H1 (cell line): ENCODE data around the gene WDFY4.

Experiments
- CEBPB ChIP-seq: IDR thresholded peaks from 2 replicates; pipeline ENCODE4 v1.6.1; 2012; ENCODE audit warnings: low read depth, low read length
- EZH2 ChIP-seq: fragments of 200-600 bp; sonication (generic); IDR thresholded peaks from 2 replicates; pipeline ENCODE4 v1.7.1; 2012; ENCODE audit warnings: low read depth, mild to moderate bottlenecking, moderate library complexity, low read length, inconsistent platforms; ENCODE audit not compliant: severe bottlenecking
- TF ChIP-seq, protein P1 (sequence below), 3 experiments: IDR thresholded peaks; 1 replicate in 2 of 3; 2 replicates in 1 of 3; pipeline versions ENCODE4 v1.5.1 to v1.6.1; 2011; ENCODE audit warnings: low read length in 3 of 3, mild to moderate bottlenecking in 3 of 3, inconsistent platforms in 2 of 3, low read depth in 1 of 3, moderate library complexity in 1 of 3; ENCODE audit not compliant: insufficient read depth in 1 of 3; ENCODE audit errors: control extremely low read depth in 1 of 3

DNA sequence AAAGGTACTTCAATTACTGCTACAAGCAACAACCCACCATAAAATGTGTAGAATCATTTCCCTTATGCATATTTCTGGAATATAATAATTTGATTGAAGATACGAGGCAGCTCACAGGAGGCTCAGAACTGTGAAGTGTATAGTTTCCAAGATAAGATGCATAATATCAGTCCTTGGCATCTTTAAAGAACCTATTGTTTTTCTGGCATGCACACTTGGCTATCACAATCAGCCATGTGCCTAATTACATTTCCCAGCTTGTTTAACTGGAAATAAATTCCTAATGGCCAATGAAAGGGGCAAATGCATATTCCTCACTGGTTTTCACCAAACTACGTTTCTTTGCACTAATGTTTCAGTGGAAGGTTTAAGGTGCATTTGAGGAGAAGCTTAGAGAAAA is 338.4 kb downstream of the WDFY4 start:
- TF ChIP-seq, protein P1, sequence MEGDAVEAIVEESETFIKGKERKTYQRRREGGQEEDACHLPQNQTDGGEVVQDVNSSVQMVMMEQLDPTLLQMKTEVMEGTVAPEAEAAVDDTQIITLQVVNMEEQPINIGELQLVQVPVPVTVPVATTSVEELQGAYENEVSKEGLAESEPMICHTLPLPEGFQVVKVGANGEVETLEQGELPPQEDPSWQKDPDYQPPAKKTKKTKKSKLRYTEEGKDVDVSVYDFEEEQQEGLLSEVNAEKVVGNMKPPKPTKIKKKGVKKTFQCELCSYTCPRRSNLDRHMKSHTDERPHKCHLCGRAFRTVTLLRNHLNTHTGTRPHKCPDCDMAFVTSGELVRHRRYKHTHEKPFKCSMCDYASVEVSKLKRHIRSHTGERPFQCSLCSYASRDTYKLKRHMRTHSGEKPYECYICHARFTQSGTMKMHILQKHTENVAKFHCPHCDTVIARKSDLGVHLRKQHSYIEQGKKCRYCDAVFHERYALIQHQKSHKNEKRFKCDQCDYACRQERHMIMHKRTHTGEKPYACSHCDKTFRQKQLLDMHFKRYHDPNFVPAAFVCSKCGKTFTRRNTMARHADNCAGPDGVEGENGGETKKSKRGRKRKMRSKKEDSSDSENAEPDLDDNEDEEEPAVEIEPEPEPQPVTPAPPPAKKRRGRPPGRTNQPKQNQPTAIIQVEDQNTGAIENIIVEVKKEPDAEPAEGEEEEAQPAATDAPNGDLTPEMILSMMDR (IDR thresholded peaks at IDR 0.05; ENCODE audit: control extremely low read depth in 1 of 3, insufficient read depth in 1 of 3, low read depth in 1 of 3, low read length in 3 of 3) = no peak
- no peak for TF ChIP-seq EZH2
- no peak for TF ChIP-seq CEBPB
